Fibroblast of lung (primary cell): ENCODE results near the gene ALPK1. TPM values are rescaled to one million over a fixed set of nuclear protein-coding genes. Genes with fewer than 3 reads are reported as not detected.

Source experiments
- DNase-seq, 2 donors: peaks; one replicate each; pipeline versions ENCODE4 v3.0.0 to v3.0.0-alpha.2; 2010; ENCODE audit warnings: low read depth in 2 of 2
- H2AFZ ChIP-seq: 2 replicates; pipeline ENCODE4 v1.5.1; 2012; ENCODE audit warnings: low read length, control low read depth, inconsistent platforms
- H3K27ac ChIP-seq: 2 replicates; pipeline ENCODE4 v1.5.1; 2011; ENCODE audit warnings: low read length, control low read depth; ENCODE audit not compliant: insufficient read depth
- H3K27me3 ChIP-seq: 2 replicates; pipeline ENCODE4 v1.5.1; 2011; ENCODE audit warnings: mild to moderate bottlenecking, low read length; ENCODE audit not compliant: control insufficient read depth, insufficient read depth
- H3K36me3 ChIP-seq: 2 replicates; pipeline ENCODE4 v1.5.1; 2011; ENCODE audit warnings: low read length; ENCODE audit not compliant: control insufficient read depth, insufficient read depth
- H3K4me1 ChIP-seq: 2 replicates; pipeline ENCODE4 v1.5.1; 2011; ENCODE audit warnings: low read length; ENCODE audit not compliant: control insufficient read depth, insufficient read depth; ENCODE audit errors: extremely low read depth
- H3K4me2 ChIP-seq: 2 replicates; pipeline ENCODE4 v1.5.1; 2011; ENCODE audit warnings: low read length, control low read depth; ENCODE audit not compliant: insufficient read depth; ENCODE audit errors: extremely low read depth
- H3K4me3 ChIP-seq, 4 experiments: fragments of 200-600 bp in 1 of 4; sonication (generic) in 1 of 4; replicated peaks in 1 of 4; 2 replicates each; pipeline ENCODE4 v1.5.1; 2011 to 2016; ENCODE audit warnings: low read length in 4 of 4, low read depth in 3 of 4, mild to moderate bottlenecking in 3 of 4, control low read depth in 2 of 4, inconsistent platforms in 1 of 4, mixed read lengths in 1 of 4; ENCODE audit not compliant: insufficient read depth in 1 of 4; ENCODE audit errors: control extremely low read depth in 1 of 4
- H3K79me2 ChIP-seq: 2 replicates; pipeline ENCODE4 v1.5.1; 2012; ENCODE audit warnings: mild to moderate bottlenecking, low read length, inconsistent platforms; ENCODE audit not compliant: control insufficient read depth, insufficient read depth
- H3K9ac ChIP-seq: 2 replicates; pipeline ENCODE4 v1.5.1; 2011; ENCODE audit warnings: mild to moderate bottlenecking, low read length, control low read depth; ENCODE audit not compliant: insufficient read depth
- H3K9me3 ChIP-seq: 2 replicates; pipeline ENCODE4 v1.5.1; 2012; ENCODE audit warnings: low read depth, low read length; ENCODE audit not compliant: control insufficient read depth, insufficient read depth
- H4K20me1 ChIP-seq: 2 replicates; pipeline ENCODE4 v1.5.1; 2011; ENCODE audit warnings: low read length; ENCODE audit not compliant: control insufficient read depth, insufficient read depth; ENCODE audit errors: extremely low read depth
- EZH2 ChIP-seq: IDR thresholded peaks from 2 replicates; pipeline ENCODE4 v1.5.1; 2012; ENCODE audit warnings: low read length, control low read depth, mild to moderate bottlenecking; ENCODE audit errors: missing control alignments
- polyA plus RNA-seq, 2 donors: library from polyadenylated mRNA; depleted of rRNA in 1 of 2; stranded (reverse) in 1 of 2; unstranded in 1 of 2; fragments of >200 nt; gene quantifications; 2 replicates each; pipeline ENCODE4 v1.2.1, GENCODE V29; 2011 to 2012; ENCODE audit warnings: missing spikeins in 1 of 2
- total RNA-seq: library from RNA; depleted of rRNA; stranded (reverse); fragments of >200 nt; gene quantifications from 2 replicates; pipeline ENCODE4 v1.2.1, GENCODE V29; 2014
- TF ChIP-seq, protein P1 (sequence below), 2 donors: IDR thresholded peaks in 1 of 2; conservative IDR thresholded peaks in 1 of 2; 1 replicate in 1 of 2; 2 replicates in 1 of 2; pipeline ENCODE4 v1.5.1; 2011 to 2012; ENCODE audit warnings: low read length in 2 of 2, control low read depth in 1 of 2, inconsistent platforms in 1 of 2, low read depth in 1 of 2, mild to moderate bottlenecking in 1 of 2

ALPK1 gene
- total and polyA plus RNA-seq, 2 donors (not counting 1 experiment from before 2014, with no cell fraction given) = 9.3 to 50.2 TPM

GRCh38 chr4:112451831-112452230 lies 154.7 kb downstream of the ALPK1 start:
- Histone ChIP-seq H3K4me1 (no peaks in the 10 kb centered on the region), H4K20me1 (no peaks in the 10 kb centered on the region), H3K27me3 (no peaks in the 10 kb centered on the region), H3K36me3 (no peaks in the 10 kb centered on the region), H3K79me2 (no peaks in the 10 kb centered on the region), H3K4me2 (no peak overlapping the region), H3K4me3 (no peak overlapping the region), H2AFZ (no peak overlapping the region), H3K9me3 (no peaks in the 10 kb centered on the region), H3K27ac (no peak overlapping the region), H3K9ac (no peak overlapping the region)
- DNase-seq = no peak
- TF ChIP-seq, protein P1, sequence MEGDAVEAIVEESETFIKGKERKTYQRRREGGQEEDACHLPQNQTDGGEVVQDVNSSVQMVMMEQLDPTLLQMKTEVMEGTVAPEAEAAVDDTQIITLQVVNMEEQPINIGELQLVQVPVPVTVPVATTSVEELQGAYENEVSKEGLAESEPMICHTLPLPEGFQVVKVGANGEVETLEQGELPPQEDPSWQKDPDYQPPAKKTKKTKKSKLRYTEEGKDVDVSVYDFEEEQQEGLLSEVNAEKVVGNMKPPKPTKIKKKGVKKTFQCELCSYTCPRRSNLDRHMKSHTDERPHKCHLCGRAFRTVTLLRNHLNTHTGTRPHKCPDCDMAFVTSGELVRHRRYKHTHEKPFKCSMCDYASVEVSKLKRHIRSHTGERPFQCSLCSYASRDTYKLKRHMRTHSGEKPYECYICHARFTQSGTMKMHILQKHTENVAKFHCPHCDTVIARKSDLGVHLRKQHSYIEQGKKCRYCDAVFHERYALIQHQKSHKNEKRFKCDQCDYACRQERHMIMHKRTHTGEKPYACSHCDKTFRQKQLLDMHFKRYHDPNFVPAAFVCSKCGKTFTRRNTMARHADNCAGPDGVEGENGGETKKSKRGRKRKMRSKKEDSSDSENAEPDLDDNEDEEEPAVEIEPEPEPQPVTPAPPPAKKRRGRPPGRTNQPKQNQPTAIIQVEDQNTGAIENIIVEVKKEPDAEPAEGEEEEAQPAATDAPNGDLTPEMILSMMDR (conservative IDR thresholded peaks at IDR 0.05 in 1 of 2, IDR thresholded peaks at IDR 0.05 in 1 of 2; ENCODE audit: low read depth in 1 of 2, low read length in 2 of 2) = no peak
- no peak for TF ChIP-seq EZH2

- H3K79me2 ChIP-seq = no peaks in the 10 kb centered on the region
- H3K9ac ChIP-seq = no peak overlapping the region
- H3K4me1 ChIP-seq = no peaks in the 10 kb centered on the region
- no peaks in the 10 kb centered on the region for H3K27me3 ChIP-seq
- no peaks in the 10 kb centered on the region for H4K20me1 ChIP-seq
- H3K4me3 ChIP-seq = no peak overlapping the region
- H2AFZ ChIP-seq = no peak overlapping the region
- no peak overlapping the region for H3K4me2 ChIP-seq
- DNase-seq = no peak
- TF ChIP-seq EZH2 = no peak
- TF ChIP-seq, protein P1 (conservative IDR thresholded peaks at IDR 0.05 in 1 of 2, IDR thresholded peaks at IDR 0.05 in 1 of 2; ENCODE audit: low read depth in 1 of 2, low read length in 2 of 2) = no peak
- H3K9me3 ChIP-seq = no peaks in the 10 kb centered on the region
- H3K27ac ChIP-seq = no peak overlapping the region
- no peaks in the 10 kb centered on the region for H3K36me3 ChIP-seq
These were observed 156.2 kb downstream of the ALPK1 start for GRCh38 chr4:112453321-112453720.

DNA sequence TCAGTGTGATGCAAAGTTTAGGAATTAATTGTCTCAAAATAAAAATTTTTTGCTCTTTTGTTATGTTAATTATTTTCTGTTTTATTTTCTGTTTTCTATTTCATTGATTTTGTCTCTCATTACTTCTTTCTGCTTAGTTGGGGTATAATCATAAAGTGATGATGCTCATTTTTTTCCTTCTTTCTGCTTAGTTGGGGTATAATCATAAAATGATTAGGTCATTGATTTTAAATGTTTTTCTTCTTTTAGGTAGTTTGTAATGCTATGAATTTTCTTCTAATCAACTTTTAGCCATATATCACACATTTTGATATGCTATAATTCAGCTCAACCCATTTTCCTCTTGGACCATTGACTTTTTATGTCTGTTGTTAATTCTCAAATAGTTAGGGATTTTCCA lies 175.1 kb downstream of the ALPK1 start:
- Histone ChIP-seq H4K20me1 (no peaks in the 10 kb centered on the region), H3K4me3 (no peak overlapping the region), H3K9me3 (no peaks in the 10 kb centered on the region), H3K9ac (no peak overlapping the region), H3K4me2 (no peak overlapping the region), H3K27ac (no peak overlapping the region), H3K27me3 (no peaks in the 10 kb centered on the region), H3K4me1 (no peaks in the 10 kb centered on the region), H3K79me2 (no peaks in the 10 kb centered on the region), H3K36me3 (no peaks in the 10 kb centered on the region), H2AFZ (no peak overlapping the region)
- TF ChIP-seq, protein P1 (conservative IDR thresholded peaks at IDR 0.05 in 1 of 2, IDR thresholded peaks at IDR 0.05 in 1 of 2; ENCODE audit: low read depth in 1 of 2, low read length in 2 of 2) = no peak
- DNase-seq = no peak
